Fibroblast of peridontal ligament (primary cell): ENCODE measurements around the gene PPP1R36.
"Not testable (repeated sequence)": the region's sequence is repeated elsewhere in the genome, so short reads cannot be mapped to it uniquely, and the experiment has no call there.

Experiments used
- DNase-seq: peaks from one replicate; pipeline ENCODE4 v3.0.0-alpha.2; 2010; ENCODE audit errors: extremely low read depth

PPP1R36 gene

DNA sequence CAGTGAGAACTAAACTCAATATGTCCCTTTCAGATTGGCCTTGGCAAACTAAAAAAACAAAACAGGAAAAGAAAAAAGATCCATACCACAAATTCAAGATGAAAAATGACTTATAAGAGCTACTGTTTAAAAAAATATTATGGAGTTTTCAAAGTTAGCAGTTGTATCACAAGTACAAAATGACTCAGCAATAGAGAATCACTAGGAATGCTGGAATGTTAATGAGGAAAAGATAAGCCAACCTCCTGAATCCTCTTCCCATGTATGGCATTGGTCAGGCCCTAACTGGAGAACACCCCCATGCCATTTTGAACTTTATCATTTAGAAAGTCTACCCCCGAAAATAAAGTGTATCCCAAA lies 62.2 kb downstream of the PPP1R36 start:
- peak; percentile 80 for DNase-seq

DNA sequence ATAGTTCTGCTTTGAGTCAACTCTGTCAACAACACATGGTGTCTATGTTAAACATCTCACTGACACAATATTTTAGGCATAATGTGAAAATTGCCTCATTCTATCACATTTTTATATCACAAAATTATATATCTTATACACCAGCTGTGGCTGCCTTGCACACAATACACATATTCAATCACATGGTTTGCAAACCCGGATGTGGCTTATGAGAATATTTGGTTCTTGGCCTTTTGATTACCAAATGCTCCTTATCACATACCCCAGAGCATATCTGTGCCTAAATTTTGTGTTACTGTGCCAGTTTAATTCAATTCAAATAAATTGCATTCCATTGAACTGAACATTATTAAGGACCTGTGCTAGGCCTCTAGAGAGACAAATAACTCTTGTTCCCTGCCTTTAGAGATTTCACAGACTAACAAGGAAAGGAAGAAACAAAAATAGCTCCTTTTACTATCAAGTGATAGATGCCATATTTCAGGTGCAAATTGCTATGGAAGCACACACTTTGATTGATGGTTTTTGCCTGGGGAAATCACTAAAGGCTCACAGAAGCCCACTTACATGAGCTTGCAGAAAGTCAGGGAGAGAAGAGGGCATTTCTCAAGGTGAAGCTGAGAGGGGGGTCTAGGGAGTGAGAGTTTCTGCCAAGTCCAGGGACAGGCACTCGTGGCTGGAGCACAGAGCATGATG lies 63.4 kb downstream of the PPP1R36 start:
- no peak for DNase-seq

DNA sequence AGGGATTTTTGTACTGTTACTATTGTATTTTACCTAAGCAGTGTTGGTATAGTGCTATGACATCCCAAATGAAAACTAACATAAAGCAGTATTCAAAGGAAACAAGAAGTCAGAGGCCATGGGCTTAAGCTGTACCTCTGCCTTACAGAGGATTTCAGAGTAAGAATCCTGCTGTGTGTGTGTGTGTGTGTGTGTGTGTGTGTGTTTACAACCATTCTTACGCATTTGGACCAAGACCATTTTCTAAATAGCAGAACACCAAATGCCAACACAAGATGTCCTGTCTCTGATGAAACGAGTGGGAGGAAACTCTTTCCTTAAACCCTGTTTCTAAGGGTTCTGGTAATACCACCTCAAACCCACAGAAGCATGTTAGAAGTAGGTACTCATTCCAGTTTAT lies 64.4 kb downstream of the PPP1R36 start:
- peak; percentile 44 for DNase-seq

DNA sequence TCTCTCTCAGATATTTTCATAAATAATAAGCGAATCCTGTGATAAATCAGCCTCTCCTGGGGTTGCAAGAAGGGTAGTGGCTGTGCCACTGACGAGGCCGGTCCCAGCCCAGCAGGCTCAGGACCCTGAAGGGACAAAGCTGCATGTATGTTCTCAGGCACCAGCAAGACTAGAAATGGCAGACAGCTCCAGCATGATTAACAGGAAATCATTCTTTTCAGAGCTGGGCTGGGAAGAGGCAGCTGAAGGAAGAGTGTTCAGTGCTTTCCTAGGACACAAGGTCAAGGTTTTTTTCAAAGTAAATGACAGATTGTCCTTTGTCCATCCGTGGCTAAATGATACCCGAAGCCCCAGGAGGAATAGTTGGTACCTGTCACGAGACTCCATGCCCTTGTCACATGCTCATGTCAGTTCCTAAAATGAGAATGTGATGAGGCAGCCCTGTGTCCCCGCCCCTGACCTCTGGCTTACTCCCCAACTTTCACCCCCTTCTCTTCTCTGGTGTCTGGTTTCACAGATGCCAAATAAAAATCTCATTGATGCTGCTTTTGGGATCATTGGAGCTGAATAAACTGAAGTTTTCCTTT lies 65.1 kb downstream of the PPP1R36 start:
- no peak for DNase-seq

DNA sequence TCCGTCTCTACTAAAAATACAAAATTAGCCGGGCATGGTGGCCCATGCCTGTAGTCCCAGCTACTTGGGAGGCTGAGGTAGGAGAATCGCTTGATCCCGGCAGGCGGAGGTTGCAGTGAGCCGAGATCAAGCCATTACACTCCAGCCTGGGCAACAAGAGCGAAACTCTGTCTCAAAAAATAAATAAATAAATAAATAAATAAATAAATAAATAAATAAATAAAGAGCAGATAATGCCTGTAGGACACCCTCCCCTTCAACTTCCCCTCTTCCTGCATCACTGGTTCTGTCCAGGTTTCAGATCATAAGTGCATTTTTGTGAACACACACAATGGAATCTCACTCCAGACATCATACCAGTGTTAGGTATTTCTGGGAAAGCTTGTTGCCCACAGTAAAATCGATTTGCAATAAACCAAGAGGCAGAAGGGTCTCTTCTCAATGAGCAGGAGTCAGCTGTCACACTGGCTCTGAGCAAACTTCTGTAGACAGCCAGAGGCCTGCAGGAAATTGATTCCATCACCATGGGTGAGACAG lies 68.2 kb downstream of the PPP1R36 start:
- not testable (repeated sequence) for DNase-seq

DNA sequence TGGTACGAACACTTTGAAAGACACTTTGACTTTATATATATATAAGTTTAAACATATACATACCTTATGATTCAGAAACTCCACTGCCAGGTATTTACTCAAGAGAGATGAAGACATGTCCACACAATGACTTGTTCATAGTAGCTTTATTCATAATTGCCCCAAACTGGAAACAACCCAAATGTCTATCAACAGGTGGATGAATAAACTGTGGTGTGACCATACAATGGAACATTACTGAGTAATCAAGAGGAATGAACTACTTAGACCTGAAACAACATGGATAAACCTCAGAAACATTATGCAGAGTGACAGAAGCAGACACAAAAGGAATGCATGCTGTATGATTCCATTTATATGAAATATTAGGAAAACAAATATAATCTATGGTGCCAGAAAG lies 71.1 kb downstream of the PPP1R36 start:
- DNase-seq = no peak

DNA sequence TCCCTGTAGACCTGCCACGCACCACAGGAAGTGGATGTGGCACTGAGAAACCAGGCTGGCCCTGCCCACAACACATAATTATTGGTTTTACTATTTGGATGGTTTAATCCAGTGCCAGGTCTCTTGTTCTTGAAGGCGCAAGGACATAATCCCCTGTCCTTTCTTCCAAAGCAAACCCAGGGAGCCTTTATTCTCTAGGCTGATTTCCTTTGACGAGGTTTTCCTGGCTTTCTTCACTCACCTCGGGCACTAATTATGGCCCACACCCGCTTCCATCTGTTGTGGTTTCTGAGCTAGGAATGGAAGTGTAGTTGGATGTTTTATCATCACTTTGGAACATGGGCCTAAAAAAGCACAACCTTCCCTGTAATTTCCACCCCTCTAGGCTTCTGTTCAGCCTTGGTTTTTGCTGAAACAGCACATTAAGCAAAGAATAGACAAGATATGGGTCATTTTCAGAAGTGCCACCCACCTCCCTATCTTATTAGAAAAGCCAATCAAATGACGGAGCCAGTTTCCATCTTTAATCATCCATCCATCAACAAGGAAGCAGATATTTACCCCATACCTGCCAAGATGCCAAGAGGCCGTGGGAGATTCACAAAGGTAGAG lies 73.9 kb downstream of the PPP1R36 start:
- DNase-seq = no peak

DNA sequence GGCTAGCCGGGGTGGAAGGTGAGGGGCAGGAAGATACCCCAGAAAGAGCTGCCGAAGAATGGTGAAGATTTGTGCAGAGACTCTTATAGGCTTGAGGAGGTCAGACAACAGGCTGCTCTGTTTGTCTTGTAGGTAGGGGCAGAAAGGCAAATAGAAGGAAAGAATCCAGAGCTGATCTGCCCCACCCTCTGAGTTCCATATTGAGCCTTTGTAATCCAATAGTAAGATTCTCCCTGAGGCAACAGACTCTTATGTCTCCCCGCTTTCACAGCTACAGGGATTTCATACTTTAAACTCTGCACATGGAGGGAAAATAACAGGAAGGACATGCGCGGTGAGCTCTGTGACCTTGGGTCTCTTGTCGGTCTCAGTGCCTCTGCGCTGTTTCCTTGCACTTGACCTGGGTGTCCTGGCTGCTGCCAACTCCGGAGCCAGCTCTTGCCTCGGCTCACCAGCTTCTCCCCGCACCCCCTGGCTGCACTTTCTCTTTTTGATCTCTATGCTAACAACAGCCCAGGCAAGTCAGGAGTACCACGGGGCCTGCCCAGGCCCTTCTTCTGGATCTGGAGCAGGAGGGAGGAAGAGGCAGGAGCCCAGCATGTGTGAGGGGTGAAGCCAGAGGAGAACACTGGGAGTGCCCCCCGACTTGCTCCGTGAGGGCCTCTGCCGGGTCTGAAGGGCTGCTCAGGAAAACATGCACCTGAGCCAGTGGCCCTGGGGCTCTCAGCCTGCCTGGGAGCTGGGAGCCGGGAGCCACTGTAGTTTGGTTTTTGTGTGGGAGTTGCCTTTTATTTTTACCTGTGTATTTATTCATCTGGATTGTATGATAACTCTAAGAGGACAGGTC lies 75.8 kb downstream of the PPP1R36 start:
- no peak for DNase-seq

DNA sequence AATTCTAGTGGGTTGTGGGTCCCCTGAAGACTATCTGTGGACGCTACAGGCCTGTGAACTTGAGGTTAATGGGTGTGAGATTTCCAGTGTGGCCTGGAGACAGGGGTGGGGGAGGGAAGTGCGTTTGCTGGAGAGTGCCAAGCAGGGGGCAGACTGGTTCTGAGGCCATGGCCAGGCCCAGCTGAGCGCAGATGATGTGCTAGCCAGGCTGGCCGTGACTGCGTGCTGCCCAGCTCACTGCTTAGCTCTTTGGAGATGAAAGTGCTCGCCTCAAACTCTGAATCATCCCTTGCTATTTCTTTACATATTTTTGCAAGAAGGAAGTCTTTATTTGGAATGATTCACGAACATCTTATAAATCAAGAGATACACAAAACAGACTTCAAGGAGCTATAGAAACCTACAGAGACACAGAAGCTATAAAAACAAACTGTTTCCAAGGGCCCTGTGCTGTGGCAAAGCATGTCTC lies 79.2 kb downstream of the PPP1R36 start:
- DNase-seq = peak; percentile 93

DNA sequence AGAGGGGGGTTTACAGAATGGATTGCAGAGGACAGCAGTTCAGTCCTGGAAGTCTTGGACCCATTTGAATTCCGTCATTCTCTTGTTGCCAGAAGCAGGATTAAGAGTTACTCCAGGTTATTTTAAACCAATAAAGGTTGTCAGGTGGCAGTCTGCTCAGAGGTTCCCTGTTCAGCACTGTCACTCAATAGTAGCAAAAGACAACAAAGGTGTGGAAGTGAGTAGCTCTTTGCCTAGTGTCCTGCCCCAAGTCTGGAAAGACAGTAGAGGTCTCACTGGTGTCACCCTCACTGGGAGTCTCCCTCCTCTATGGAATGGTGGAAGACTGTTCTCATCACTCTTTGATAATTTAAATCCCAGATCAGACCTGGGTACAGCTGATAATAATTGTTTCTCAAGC lies 81.0 kb downstream of the PPP1R36 start:
- no peak for DNase-seq

DNA sequence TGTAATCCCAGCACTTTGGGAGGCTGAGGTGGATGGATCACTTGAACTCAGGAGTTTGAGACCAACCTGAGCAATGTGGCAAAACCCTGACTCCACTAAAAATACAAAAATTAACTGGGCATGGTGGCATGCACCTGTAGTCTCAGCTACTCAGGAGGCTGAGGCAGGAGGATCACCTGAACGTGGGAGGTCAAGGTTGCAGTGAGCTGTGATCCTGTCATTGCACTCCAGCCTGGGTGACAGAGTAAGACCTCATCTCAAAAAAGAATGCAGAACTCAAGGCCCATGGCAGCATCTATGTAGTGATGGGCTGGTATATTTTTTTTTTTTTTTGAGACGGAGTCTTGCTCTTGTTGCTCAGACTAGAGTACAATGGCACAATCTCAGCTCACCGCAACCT lies 81.5 kb downstream of the PPP1R36 start:
- not testable (repeated sequence) for DNase-seq

DNA sequence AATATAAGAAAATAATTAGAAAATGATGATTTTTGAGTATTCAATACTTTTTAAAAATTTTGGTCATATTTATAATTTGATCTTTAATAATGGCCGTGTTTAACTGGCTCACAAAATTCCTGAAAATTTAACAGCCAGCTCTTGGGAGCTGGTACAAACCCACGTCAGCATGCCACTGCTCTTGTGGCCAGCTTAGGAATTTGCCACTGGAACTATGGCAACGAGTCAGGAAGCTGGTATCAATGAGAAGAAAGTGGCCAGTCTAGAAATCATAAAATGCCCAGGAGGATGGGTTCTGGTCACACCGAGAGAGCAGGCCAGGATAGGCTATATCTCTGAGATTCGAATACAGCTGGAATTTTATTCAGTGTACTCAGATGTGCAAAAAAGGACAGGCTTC lies 82.3 kb downstream of the PPP1R36 start:
- no peak for DNase-seq

DNA sequence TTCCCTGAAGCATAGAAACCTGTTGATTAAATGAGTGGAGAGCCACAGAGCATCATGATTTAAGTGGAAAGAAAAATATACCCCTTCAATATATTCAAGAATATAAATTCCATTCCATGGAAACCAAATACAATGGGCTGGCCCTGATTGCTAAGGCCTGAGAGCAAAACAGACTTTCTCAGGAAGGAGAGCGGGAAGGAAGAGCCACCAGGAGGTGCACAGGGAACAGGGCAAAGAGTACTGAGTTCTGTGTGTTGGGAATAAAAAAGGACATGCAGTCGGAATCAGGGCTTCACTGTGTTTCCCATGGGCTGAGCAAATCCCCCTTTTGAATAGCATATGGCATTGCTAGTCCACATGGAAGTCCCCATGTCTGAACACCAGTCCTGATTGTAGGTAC lies 84.8 kb downstream of the PPP1R36 start:
- DNase-seq = no peak

DNA sequence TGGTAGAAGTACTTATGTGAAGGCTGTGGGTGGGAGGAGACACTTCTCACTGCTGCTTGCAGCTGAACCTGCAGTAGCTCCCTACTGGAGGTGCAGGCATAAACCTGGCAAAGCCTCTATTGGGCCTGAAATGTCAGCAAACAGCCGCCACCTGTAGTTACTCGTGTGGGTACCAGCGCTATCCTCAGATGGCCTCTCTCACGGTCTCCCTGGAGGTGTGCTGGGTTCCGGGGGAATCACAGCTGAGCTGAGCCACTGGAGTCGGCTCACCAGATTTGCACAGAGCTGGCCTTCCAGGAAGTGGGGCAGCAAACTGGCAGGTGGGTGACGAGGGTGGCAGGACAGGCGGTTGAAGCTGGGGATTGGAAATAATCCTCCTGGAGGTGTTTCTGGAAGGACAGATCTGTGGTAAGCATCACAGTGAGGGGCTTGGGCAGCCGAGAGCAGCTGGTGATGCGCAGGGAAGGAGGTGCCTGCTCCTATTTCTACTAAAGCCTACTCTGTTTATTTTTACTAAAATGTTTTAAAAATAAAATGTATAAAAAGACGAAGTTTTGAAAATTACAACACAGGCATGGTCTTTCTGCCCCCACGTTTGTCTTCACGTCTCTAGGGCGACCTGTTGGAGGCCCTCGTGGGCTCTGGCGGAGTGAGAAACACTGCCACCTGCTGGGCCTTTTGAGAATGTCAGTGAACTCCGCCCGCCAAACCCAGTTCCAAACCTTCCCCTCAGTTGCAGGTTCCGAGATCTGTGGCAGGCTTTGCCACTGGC lies 86.6 kb downstream of the PPP1R36 start:
- peak; percentile 65 for DNase-seq

DNA sequence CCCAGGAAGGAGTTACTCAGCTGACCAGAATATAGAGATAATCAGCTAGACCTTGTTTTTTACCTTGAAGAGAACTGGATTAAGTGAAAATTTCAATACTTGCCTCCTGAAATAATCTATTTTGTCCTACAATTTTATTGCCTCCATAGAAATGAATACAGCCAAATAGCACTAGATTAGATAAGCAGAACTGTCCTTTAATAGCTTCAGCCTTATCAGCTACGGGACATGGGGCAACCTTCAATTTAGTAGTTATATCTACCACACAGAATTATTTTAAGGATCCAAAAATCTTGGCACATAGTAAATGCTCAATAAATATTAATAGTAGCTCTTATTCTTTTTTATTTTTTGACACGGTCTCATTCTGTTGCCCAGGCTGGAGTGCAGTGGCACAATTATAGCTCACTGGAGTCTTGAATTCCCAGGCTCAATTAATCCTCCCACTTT lies 87.2 kb downstream of the PPP1R36 start:
- no peak for DNase-seq

DNA sequence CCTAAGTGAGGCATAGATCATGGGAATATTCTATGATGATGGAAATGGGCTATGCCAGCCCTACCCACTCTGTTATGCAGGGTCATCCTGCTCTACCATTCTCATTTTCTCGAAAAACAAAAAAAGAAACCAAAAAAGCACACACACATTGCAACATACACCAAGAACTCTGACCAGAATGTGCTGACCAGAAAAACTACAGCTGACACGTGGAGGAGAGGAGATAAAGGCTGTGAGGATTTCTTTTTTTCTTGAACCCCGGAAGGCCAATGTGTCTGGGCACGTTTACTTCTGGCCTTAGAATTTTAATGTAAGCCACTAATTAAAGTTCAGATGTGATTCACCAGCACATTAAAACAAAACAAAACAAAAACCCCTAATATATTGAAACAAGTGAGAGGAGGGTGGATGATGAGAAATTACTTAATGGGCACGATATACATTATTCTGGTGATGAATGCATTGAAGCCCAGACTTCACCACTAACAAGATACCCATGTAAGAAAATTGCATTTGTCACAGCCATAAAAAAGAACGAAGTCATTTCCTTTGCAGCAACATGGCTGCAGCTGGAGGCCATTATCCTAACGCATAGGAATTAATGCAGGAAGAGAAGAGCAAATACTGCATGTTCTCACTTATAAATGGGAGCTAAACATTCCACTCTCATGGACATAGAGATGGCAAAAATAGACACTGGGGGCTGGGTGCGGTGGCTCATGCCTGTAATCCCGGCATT lies 88.1 kb downstream of the PPP1R36 start:
- DNase-seq = no peak

DNA sequence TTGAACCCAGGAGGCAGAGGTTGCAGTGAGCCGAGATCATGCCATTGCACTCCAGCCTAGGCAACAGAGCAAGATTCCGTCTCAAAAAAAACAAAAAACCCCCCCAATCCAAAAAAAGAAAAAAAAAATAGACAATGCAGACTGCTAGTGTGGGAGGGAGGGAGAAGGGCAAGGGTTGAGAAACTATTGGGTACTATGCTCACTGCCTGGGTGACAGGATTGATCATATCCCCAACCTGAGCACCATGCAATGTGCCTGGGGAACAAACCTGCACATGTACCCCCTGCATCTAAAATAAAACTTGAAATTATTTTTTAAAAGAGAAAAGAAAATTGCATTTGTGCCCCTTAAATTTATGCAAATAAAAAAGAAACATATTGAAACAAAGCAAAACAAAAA lies 88.9 kb downstream of the PPP1R36 start:
- DNase-seq = no peak
